Parathyroid adenoma (tissue), 2 donors: ENCODE data around the gene TMEM167B.
A peak's percentile ranks its signal among the peaks of the same experiment; 100 is the strongest.

Source experiments
- H2AFZ ChIP-seq: fragments of 300-600 bp; sonication (generic); one replicate; pipeline ENCODE4 v1.7.0; 2017; ENCODE audit warnings: antibody characterized with exemption, mild to moderate bottlenecking
- H3K27ac ChIP-seq: fragments of 300-600 bp; sonication (generic); one replicate; pipeline ENCODE4 v1.7.0; 2017
- H3K27me3 ChIP-seq: fragments of 300-600 bp; sonication (generic); one replicate; pipeline ENCODE4 v1.7.0; 2017; ENCODE audit warnings: low read length; ENCODE audit not compliant: control insufficient read depth, insufficient read depth
- H3K36me3 ChIP-seq: fragments of 300-600 bp; sonication (generic); one replicate; pipeline ENCODE4 v1.7.0; 2017; ENCODE audit warnings: low read length; ENCODE audit not compliant: control insufficient read depth, insufficient read depth
- H3K4me1 ChIP-seq: fragments of 300-600 bp; sonication (generic); one replicate; pipeline ENCODE4 v1.7.0; 2017; ENCODE audit warnings: control low read depth
- H3K4me2 ChIP-seq: fragments of 300-600 bp; sonication (generic); one replicate; pipeline ENCODE4 v1.7.0; 2017; ENCODE audit warnings: low read length
- H3K4me3 ChIP-seq: fragments of 300-600 bp; sonication (generic); one replicate; pipeline ENCODE4 v1.7.0; 2017; ENCODE audit warnings: low read depth, low read length
- H3K79me2 ChIP-seq: fragments of 300-600 bp; sonication (generic); one replicate; pipeline ENCODE4 v1.7.0; 2017; ENCODE audit warnings: control low read depth
- H3K9ac ChIP-seq: fragments of 300-600 bp; sonication (generic); one replicate; pipeline ENCODE4 v1.7.0; 2017; ENCODE audit warnings: mild to moderate bottlenecking
- H3K9me3 ChIP-seq: fragments of 300-600 bp; sonication (generic); one replicate; pipeline ENCODE4 v1.7.0; 2017; ENCODE audit warnings: low read length; ENCODE audit not compliant: control insufficient read depth
- CTCF ChIP-seq: fragments of 300-600 bp; sonication (generic); IDR thresholded peaks from one replicate; pipeline ENCODE4 v1.7.0; 2017; ENCODE audit warnings: antibody characterized with exemption, mild to moderate bottlenecking
- donor health status: primary hyperparathyroidism.

TMEM167B gene

GRCh38 chr1:109131059-109131458 lies 40.5 kb downstream of the TMEM167B start:
- Histone ChIP-seq H3K36me3 (no peaks in the 10 kb centered on the region), H3K4me3 (no peak overlapping the region), H2AFZ (no peak overlapping the region), H3K79me2 (no peaks in the 10 kb centered on the region), H3K4me2 (no peak overlapping the region), H3K9ac (no peak overlapping the region), H3K9me3 (no peaks in the 10 kb centered on the region), H3K27me3 (no peaks in the 10 kb centered on the region), H3K4me1 (peaks cover 2% of the 10 kb centered on the region), H3K27ac (no peak overlapping the region)
- TF ChIP-seq CTCF = no peak

GRCh38 chr1:109131800-109132199 lies 41.2 kb downstream of the TMEM167B start:
- no peaks in the 10 kb centered on the region for H3K27me3 ChIP-seq
- no peaks in the 10 kb centered on the region for H3K36me3 ChIP-seq
- H3K4me3 ChIP-seq = no peak overlapping the region
- H3K27ac ChIP-seq = no peak overlapping the region
- H3K9me3 ChIP-seq = no peaks in the 10 kb centered on the region
- H3K4me2 ChIP-seq = no peak overlapping the region
- no peak overlapping the region for H2AFZ ChIP-seq
- no peak for TF ChIP-seq CTCF
- no peaks in the 10 kb centered on the region for H3K79me2 ChIP-seq
- peaks cover 2% of the 10 kb centered on the region for H3K4me1 ChIP-seq
- no peak overlapping the region for H3K9ac ChIP-seq

GRCh38 chr1:109133002-109133706 lies 42.6 kb downstream of the TMEM167B start:
- Histone ChIP-seq H3K4me1 (peaks cover 5% of the 10 kb centered on the region), H3K9ac (no peak overlapping the region)
- no peak for TF ChIP-seq CTCF

GRCh38 chr1:109133815-109134214 lies 43.3 kb downstream of the TMEM167B start:
- H3K9me3 ChIP-seq = no peaks in the 10 kb centered on the region
- no peaks in the 10 kb centered on the region for H3K27me3 ChIP-seq
- no peak overlapping the region for H3K27ac ChIP-seq
- H3K36me3 ChIP-seq = no peaks in the 10 kb centered on the region
- no peak for TF ChIP-seq CTCF
- H3K4me2 ChIP-seq = no peak overlapping the region
- no peak overlapping the region for H3K4me3 ChIP-seq
- peak overlapping the region; percentile 40 for H2AFZ ChIP-seq
- no peak overlapping the region for H3K9ac ChIP-seq
- no peaks in the 10 kb centered on the region for H3K79me2 ChIP-seq
- peaks cover 5% of the 10 kb centered on the region for H3K4me1 ChIP-seq

More at GRCh38 chr1:109133002-109133706, 42.6 kb downstream of the TMEM167B start:
- Histone ChIP-seq H3K79me2 (no peaks in the 10 kb centered on the region), H3K4me2 (no peak overlapping the region), H2AFZ (no peak overlapping the region), H3K27me3 (no peaks in the 10 kb centered on the region), H3K36me3 (no peaks in the 10 kb centered on the region), H3K27ac (peak overlapping the region; percentile 24), H3K9me3 (no peaks in the 10 kb centered on the region), H3K4me3 (no peak overlapping the region)

- TF ChIP-seq CTCF = no peak
- Histone ChIP-seq H3K4me1 (peaks cover 5% of the 10 kb centered on the region), H3K27me3 (no peaks in the 10 kb centered on the region), H3K4me3 (no peak overlapping the region), H3K36me3 (no peaks in the 10 kb centered on the region), H3K4me2 (no peak overlapping the region), H3K9ac (no peak overlapping the region), H3K9me3 (no peaks in the 10 kb centered on the region), H2AFZ (peak overlapping the region; percentile 40), H3K79me2 (no peaks in the 10 kb centered on the region), H3K27ac (no peak overlapping the region)
Measured at GRCh38 chr1:109134423-109134822, 43.9 kb downstream of the TMEM167B start.
